Activated CD4-positive, alpha-beta T cell treated with anti-CD3 and anti-CD28 coated beads, Interleukin-2, amount 10 ng/mL, durations not matched to agents 7 days and 5 days (primary cell): ENCODE measurements around the gene DTWD2. TPM values are rescaled to one million over a fixed set of nuclear protein-coding genes. Genes with fewer than 3 reads are reported as not detected.
"Not testable (repeated sequence)": the region's sequence is repeated elsewhere in the genome, so short reads cannot be mapped to it uniquely, and the experiment has no call there.

Experiments
- CTCF ChIA-PET: fragments of 350-600 bp; sonication (Branson Sonifier 250); formaldehyde crosslinking; loops from one replicate; lab custom pipeline; 2021; ENCODE audit warnings: antibody characterized with exemption; lab: Charles Lee
- POLR2A ChIA-PET: fragments of 350-600 bp; sonication (Branson Sonifier 250); formaldehyde crosslinking; loops from one replicate; lab custom pipeline; 2021; ENCODE audit warnings: antibody characterized with exemption; lab: Charles Lee
- DNase-seq: peaks from one replicate; pipeline ENCODE4 v3.0.0-alpha.2; 2020
- H3K27ac Mint-ChIP-seq: one replicate; pipeline ENCODE4 v1.8.0; 2021; ENCODE audit warnings: mild to moderate bottlenecking, moderate library complexity, mixed read lengths
- H3K27me3 Mint-ChIP-seq: one replicate; pipeline ENCODE4 v1.8.0; 2021; ENCODE audit warnings: mixed read lengths
- H3K36me3 Mint-ChIP-seq: one replicate; pipeline ENCODE4 v1.8.0; 2021; ENCODE audit warnings: low read depth, mixed read lengths
- H3K4me1 Mint-ChIP-seq: one replicate; pipeline ENCODE4 v1.8.0; 2021; ENCODE audit warnings: mixed read lengths
- H3K4me3 Mint-ChIP-seq: one replicate; pipeline ENCODE4 v1.8.0; 2021; ENCODE audit warnings: mild to moderate bottlenecking, moderate library complexity, mixed read lengths
- H3K9me3 Mint-ChIP-seq: one replicate; pipeline ENCODE4 v1.8.0; 2021; ENCODE audit warnings: mixed read lengths
- total RNA-seq, 2 experiments: library from RNA; stranded (reverse); gene quantifications; one replicate each; pipeline ENCODE4 v1.2.3, GENCODE V29; 2021

DTWD2 gene
- total RNA-seq, 2 experiments from 2014 or later = 1.4 to 2.0 TPM

GRCh38 chr5:118964970-118965369 lies 23.4 kb downstream of the DTWD2 start:
- CTCF ChIA-PET, H3K4me1 Mint-ChIP-seq, H3K4me3 Mint-ChIP-seq, DNase-seq, H3K27ac Mint-ChIP-seq, H3K36me3 Mint-ChIP-seq, H3K27me3 Mint-ChIP-seq, POLR2A ChIA-PET, H3K9me3 Mint-ChIP-seq: not testable (repeated sequence)

GRCh38 chr5:118964388-118964787 lies 24.0 kb downstream of the DTWD2 start:
- H3K27ac Mint-ChIP-seq, CTCF ChIA-PET, DNase-seq, H3K9me3 Mint-ChIP-seq, H3K4me1 Mint-ChIP-seq, POLR2A ChIA-PET, H3K4me3 Mint-ChIP-seq, H3K36me3 Mint-ChIP-seq, H3K27me3 Mint-ChIP-seq: not testable (repeated sequence)

DNA sequence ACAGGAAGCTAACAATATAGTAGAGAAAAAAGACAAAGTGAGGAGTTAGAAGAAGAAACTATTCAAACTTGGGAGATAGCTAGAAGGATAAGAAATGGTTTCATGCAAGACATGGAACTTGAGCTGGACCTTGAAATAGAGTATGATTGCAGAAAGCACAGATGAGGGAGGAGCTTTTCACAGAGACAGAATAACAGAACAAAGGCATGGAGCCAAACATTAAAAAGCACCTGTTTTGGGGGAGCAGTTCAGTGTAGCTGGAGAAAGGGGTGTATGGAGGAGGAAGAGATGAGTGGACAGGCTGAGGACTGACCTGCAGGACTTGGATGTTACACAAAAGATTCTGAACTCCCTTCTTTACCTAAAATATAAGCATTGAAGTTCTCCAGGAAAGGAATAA lies 25.2 kb downstream of the DTWD2 start:
- Mint-ChIP-seq H3K27me3 (no peaks in the 10 kb centered on the region), H3K27ac (no peak overlapping the region), H3K9me3 (no peaks in the 10 kb centered on the region), H3K4me1 (no peaks in the 10 kb centered on the region), H3K36me3 (no peaks in the 10 kb centered on the region), H3K4me3 (no peak overlapping the region)
- ChIA-PET POLR2A (no interaction called here), CTCF (no interaction called here)
- no peak for DNase-seq

DNA sequence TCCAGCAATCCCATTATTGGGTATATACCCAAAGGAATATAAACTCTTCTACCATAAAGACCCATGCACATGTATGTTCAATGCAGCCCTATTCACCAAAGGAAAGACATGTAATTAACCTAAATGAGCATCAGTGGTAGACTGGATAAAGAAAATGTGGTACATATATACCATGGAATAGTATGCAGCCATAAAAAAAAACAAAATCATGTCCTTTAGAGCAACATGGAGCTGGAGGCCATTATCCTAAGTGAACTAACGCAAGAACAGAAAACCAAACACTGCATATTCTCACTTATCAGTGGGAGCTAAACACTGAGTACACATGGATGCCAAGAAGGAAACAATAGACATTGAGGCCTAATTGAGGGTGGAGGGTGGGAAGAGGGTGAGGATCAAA lies 27.8 kb downstream of the DTWD2 start:
- Mint-ChIP-seq H3K4me1 (no peaks in the 10 kb centered on the region), H3K9me3 (no peaks in the 10 kb centered on the region), H3K36me3 (no peaks in the 10 kb centered on the region), H3K27ac (no peak overlapping the region), H3K4me3 (no peak overlapping the region), H3K27me3 (no peaks in the 10 kb centered on the region)
- DNase-seq = no peak
- POLR2A ChIA-PET = no interaction called here
- CTCF ChIA-PET = no interaction called here

- H3K27me3 Mint-ChIP-seq = no peaks in the 10 kb centered on the region
- ChIA-PET CTCF (interaction anchor here (1.0 kb wide), 1 partner anchor 31 kb away, joined by 3 read pairs; no protein-coding TSS in a partner anchor), POLR2A (no interaction called here)
- DNase-seq = no peak
- H3K36me3 Mint-ChIP-seq = no peaks in the 10 kb centered on the region
- no peaks in the 10 kb centered on the region for H3K9me3 Mint-ChIP-seq
- no peak overlapping the region for H3K4me3 Mint-ChIP-seq
- H3K4me1 Mint-ChIP-seq = no peaks in the 10 kb centered on the region
- H3K27ac Mint-ChIP-seq = no peak overlapping the region
Observed at GRCh38 chr5:118956727-118957126, 31.6 kb downstream of the DTWD2 start.

DNA sequence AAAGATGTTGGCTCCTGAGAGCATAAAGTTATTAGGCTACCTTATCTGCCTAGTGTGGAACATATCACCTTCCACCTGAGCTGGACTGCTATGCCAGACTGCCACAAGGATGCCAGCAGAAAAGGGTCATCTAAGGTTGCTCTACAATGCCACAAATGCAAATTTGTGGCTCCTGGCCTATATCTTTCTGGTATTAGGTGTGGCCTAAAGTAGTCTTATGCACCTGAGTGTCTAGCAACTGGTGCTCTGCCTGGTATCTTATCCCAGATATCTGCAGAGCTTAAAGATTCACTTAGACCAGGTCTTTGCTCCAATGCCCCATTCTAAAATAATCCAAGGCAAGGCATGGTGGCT lies 34.7 kb downstream of the DTWD2 start:
- H3K9me3 Mint-ChIP-seq = no peaks in the 10 kb centered on the region
- H3K36me3 Mint-ChIP-seq = no peaks in the 10 kb centered on the region
- no peaks in the 10 kb centered on the region for H3K27me3 Mint-ChIP-seq
- H3K27ac Mint-ChIP-seq = no peak overlapping the region
- H3K4me1 Mint-ChIP-seq = no peaks in the 10 kb centered on the region
- no peak overlapping the region for H3K4me3 Mint-ChIP-seq
- no peak for DNase-seq
- CTCF ChIA-PET = no interaction called here
- POLR2A ChIA-PET = no interaction called here

GRCh38 chr5:118952992-118953651 lies 35.2 kb downstream of the DTWD2 start:
- no peak for DNase-seq
- POLR2A ChIA-PET = no interaction called here
- Mint-ChIP-seq H3K36me3 (no peaks in the 10 kb centered on the region), H3K27me3 (no peaks in the 10 kb centered on the region), H3K4me3 (no peak overlapping the region), H3K9me3 (no peaks in the 10 kb centered on the region), H3K27ac (no peak overlapping the region), H3K4me1 (no peaks in the 10 kb centered on the region)
- CTCF ChIA-PET = no interaction called here

DNA sequence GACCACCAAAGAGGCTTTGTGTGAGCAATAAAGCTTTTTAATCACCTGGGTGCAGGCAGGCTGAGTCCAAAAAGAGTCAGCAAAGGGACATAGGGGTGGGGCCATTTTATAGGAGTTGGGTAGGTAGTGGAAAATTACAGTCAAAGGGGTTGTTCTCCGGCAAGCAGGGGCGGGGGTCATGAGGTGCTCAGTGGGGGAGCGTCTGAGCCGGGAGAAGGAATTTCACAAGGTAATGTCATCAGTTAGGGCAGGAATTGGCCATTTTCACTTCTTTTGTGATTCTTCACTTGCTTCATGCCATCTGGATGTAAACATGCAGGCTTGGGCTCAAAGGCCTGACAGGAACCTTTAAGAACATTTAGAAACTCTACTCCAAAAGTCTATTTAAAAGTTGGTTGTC lies 36.0 kb downstream of the DTWD2 start:
- CTCF ChIA-PET, POLR2A ChIA-PET: not testable (repeated sequence)

GRCh38 chr5:118950354-118950753 lies 38.0 kb downstream of the DTWD2 start:
- H3K4me1 Mint-ChIP-seq, DNase-seq, H3K36me3 Mint-ChIP-seq, H3K27ac Mint-ChIP-seq, POLR2A ChIA-PET, H3K9me3 Mint-ChIP-seq, H3K27me3 Mint-ChIP-seq, H3K4me3 Mint-ChIP-seq, CTCF ChIA-PET: not testable (repeated sequence)

More for the DNA sequence above, 36.0 kb downstream of the DTWD2 start:
- not testable (repeated sequence) for DNase-seq, H3K27me3 Mint-ChIP-seq, H3K9me3 Mint-ChIP-seq, H3K27ac Mint-ChIP-seq, H3K4me3 Mint-ChIP-seq, H3K36me3 Mint-ChIP-seq, H3K4me1 Mint-ChIP-seq

GRCh38 chr5:118946138-118946800 lies 42.1 kb downstream of the DTWD2 start:
- no peak for DNase-seq
- Mint-ChIP-seq H3K4me3 (no peak overlapping the region), H3K27ac (no peak overlapping the region), H3K4me1 (no peaks in the 10 kb centered on the region), H3K9me3 (no peaks in the 10 kb centered on the region), H3K36me3 (no peaks in the 10 kb centered on the region), H3K27me3 (no peaks in the 10 kb centered on the region)
- POLR2A ChIA-PET = no interaction called here
- CTCF ChIA-PET = interaction anchor here (0.6 kb wide), 1 partner anchor 473 kb away, joined by 3 read pairs; no protein-coding TSS in a partner anchor

DNA sequence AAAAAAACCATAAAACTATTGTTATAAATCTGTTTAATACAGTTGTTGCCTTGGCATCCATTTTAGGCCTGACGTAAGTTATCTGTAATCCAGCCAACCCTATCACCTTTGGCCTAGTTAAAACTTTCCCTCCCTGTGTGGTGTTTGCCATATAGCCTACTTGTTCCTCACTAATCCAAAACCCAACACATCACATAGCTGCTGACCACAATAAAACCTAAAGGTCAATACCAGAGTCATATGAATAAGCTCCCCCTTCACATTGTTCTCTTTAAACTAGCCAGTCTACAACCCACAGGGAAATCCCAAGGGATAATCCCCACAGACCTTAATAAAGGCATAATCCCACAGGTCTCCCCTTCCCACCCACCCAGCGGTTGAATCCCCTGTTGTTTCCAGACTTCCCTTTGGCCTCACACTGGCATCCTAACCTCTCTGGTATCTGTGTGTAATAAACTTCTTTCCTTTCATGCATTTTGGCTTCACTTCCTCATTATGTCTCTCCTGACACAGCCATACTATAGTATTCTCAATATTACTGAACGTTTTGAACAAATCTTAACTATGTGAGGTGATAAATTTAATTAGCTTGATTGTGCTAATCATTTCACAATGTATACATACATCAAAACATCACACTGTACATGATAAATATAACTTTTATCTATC lies 50.8 kb downstream of the DTWD2 start:
- Mint-ChIP-seq H3K4me1 (no peaks in the 10 kb centered on the region), H3K36me3 (no peaks in the 10 kb centered on the region), H3K4me3 (no peak overlapping the region), H3K27ac (no peak overlapping the region), H3K27me3 (no peaks in the 10 kb centered on the region), H3K9me3 (no peaks in the 10 kb centered on the region)
- CTCF ChIA-PET = no interaction called here
- DNase-seq = no peak
- POLR2A ChIA-PET = no interaction called here

DNA sequence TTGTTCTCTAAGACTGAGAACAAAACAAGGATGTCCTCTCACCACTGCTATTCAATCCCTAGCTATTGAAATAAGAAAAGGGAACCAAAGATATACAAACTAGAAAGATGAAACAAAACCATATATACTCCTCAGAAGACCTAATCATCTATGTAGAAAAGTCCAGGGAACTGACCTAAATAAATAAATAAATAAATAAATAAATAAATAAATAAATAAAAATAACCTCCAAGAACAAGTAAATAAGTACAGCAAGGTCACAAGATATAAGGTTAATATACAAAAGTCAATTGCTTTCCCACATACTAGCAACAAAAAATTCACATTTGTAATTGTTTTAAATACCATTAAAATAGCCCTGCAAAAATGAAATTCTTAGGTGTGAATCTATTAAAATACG lies 54.6 kb downstream of the DTWD2 start:
- no peak for DNase-seq
- Mint-ChIP-seq H3K4me3 (no peak overlapping the region), H3K4me1 (no peaks in the 10 kb centered on the region), H3K27ac (no peak overlapping the region), H3K27me3 (no peaks in the 10 kb centered on the region), H3K36me3 (no peaks in the 10 kb centered on the region), H3K9me3 (no peaks in the 10 kb centered on the region)
- CTCF ChIA-PET = no interaction called here
- POLR2A ChIA-PET = no interaction called here

GRCh38 chr5:118931564-118931963 lies 56.8 kb downstream of the DTWD2 start:
- no peaks in the 10 kb centered on the region for H3K4me1 Mint-ChIP-seq
- no peak overlapping the region for H3K4me3 Mint-ChIP-seq
- no peaks in the 10 kb centered on the region for H3K9me3 Mint-ChIP-seq
- no peak overlapping the region for H3K27ac Mint-ChIP-seq
- DNase-seq = no peak
- no peaks in the 10 kb centered on the region for H3K36me3 Mint-ChIP-seq
- ChIA-PET CTCF (no interaction called here), POLR2A (no interaction called here)
- no peaks in the 10 kb centered on the region for H3K27me3 Mint-ChIP-seq
